ENCODE data around the gene DCHS1.

DCHS1 gene

GRCh38 chr11:6586434-6587359 lies 68.9 kb downstream of the DCHS1 start:
- no peak for DNase-seq

DNA sequence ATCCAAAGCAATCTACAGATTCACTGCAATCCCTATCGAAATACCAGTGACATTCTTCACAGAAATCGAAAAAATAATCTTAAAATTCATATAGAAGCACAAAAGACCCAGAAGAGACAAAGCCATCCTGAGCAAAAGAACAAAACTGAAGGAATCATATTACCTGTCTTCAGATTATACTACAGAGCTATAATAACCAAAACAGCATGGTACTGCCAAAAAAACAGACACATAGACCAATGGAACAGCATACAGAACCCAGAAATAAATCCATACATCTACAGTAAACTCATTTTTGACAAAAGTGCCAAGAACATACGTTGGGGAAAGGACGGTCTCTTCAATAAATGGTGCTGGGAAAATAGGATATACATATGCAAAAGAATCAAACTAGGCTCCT lies 71.1 kb downstream of the DCHS1 start:
- no peak for DNase-seq

DNA sequence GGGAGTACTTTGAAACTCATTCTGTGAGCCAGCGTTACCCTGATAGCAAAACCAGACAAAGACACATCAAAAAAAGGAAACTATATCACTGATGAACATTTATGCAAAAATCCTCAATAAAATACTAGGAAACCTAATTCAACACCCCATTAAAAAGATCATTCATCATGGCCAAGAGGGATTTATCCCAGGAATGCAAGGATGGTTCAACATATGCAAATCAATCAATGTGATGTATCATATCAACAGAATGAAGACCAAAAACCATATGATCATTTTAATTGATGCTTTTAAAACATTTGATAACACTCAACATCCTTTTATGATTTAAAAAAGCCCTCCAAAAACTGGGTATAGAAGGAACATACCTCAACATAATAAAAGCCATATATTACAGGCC lies 72.0 kb downstream of the DCHS1 start:
- DNase-seq, result no peak

DNA sequence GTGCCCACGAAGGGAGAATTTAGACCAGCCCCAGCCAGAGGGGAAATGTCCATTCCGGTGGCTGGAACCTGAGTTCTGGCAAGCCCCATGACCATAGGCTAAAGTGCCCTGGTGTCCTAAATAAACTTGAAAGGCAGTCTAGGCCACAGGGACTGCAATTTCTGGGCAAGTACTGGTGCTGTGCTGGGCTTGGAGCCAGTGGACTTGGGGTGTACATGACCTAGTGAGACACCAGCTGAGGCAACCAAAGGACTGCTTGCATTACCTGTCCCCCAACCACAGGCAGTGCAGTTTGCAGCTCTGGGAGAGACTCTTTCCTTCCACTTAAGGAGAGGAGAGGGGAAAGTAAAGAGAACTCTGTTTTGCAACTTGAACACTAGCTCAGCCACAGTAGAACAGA lies 75.9 kb downstream of the DCHS1 start:
- no peak for DNase-seq

GRCh38 chr11:6578134-6578533 lies 77.5 kb downstream of the DCHS1 start:
- DNase-seq, result no peak

GRCh38 chr11:6576471-6577373 lies 78.9 kb downstream of the DCHS1 start:
- peak; percentile 85 for DNase-seq

DNA sequence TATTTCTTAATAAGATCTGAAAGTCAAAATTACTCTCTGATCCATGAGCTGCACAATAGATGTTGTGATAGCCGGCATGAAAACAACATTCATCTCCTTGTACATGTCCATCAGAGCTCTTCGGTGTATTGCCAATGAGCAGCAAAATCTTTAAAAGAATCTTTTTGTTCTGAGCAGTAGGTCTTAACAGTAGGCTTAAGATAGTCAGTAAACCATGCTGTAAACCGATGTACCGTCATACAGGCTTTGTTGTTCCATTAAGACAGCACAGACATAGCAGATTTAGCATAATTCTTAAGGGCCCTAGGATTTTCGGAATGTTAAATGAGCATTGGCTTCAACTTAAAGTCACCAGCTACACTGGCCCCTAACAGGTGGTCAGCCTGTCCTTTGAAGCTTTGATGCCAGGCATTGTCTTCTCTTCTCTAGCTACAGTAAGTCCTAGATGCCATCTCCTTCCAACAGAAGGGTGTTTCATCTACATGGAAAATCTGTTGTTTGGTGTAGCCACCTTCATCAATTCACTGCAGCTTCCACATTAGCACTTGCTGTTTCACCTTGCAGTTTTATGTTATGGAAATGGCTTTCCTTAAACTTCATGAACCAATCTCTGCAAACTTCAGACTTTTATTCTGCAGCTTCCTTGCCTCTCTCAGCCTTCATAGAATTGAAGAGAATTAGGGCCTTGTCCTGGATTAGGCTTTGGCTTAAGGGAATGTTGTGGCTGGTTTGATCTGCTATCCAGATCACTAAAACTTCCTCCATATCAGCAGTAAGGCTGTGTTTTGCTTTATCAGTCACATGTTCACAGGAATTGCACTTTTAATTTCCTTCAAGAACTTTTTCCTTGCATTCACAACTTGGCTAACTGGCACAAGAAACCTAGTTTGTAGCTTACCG lies 80.5 kb downstream of the DCHS1 start:
- DNase-seq, result no peak

- DNase-seq, result peak; percentile 91
These were observed 83.4 kb downstream of the DCHS1 start for GRCh38 chr11:6572215-6572614.

- DNase-seq, result no peak
These were observed 84.1 kb downstream of the DCHS1 start for GRCh38 chr11:6571434-6572008.
